ENCODE results near the gene ANK3.

Gene ANK3

GRCh38 chr10:60340973-60341372 is 48.7 kb downstream of the ANK3 start:
- no peak for DNase-seq

- no peak for DNase-seq
Measured at GRCh38 chr10:60339757-60340156, 49.9 kb downstream of the ANK3 start.

- DNase-seq = no peak
Measured at GRCh38 chr10:60338786-60339185, 50.9 kb downstream of the ANK3 start.

GRCh38 chr10:60338002-60338564 is 51.6 kb downstream of the ANK3 start:
- no peak for DNase-seq

GRCh38 chr10:60336901-60337630 is 52.6 kb downstream of the ANK3 start:
- DNase-seq = no peak

GRCh38 chr10:60335708-60336107 is 54.0 kb downstream of the ANK3 start:
- no peak for DNase-seq

GRCh38 chr10:60334991-60335390 is 54.7 kb downstream of the ANK3 start:
- DNase-seq = no peak

GRCh38 chr10:60332371-60332770 is 57.3 kb downstream of the ANK3 start:
- no peak for DNase-seq

GRCh38 chr10:60331886-60332285 is 57.8 kb downstream of the ANK3 start:
- no peak for DNase-seq

- no peak for DNase-seq
Measured at GRCh38 chr10:60323162-60323561, 66.5 kb downstream of the ANK3 start.

- DNase-seq = no peak
Measured at GRCh38 chr10:60320666-60321065, 69.0 kb downstream of the ANK3 start.

- DNase-seq = no peak
Measured at GRCh38 chr10:60316029-60316428, 73.6 kb downstream of the ANK3 start.

GRCh38 chr10:60315311-60315710 is 74.4 kb downstream of the ANK3 start:
- no peak for DNase-seq

- peak; percentile 40 for DNase-seq
Measured at GRCh38 chr10:60314069-60314940, 75.4 kb downstream of the ANK3 start.

GRCh38 chr10:60313589-60313952 is 76.1 kb downstream of the ANK3 start:
- no peak for DNase-seq

- DNase-seq = no peak
Measured at GRCh38 chr10:60312818-60313588, 76.7 kb downstream of the ANK3 start.

GRCh38 chr10:60311821-60312220 is 77.9 kb downstream of the ANK3 start:
- no peak for DNase-seq

GRCh38 chr10:60310740-60311139 is 78.9 kb downstream of the ANK3 start:
- DNase-seq = no peak

GRCh38 chr10:60309891-60310290 is 79.8 kb downstream of the ANK3 start:
- no peak for DNase-seq

- no peak for DNase-seq
Measured at GRCh38 chr10:60309371-60309770, 80.3 kb downstream of the ANK3 start.

- DNase-seq = no peak
Measured at GRCh38 chr10:60305380-60305892, 84.2 kb downstream of the ANK3 start.

- DNase-seq = no peak
Measured at GRCh38 chr10:60304829-60305379, 84.8 kb downstream of the ANK3 start.

GRCh38 chr10:60303778-60304177 is 85.9 kb downstream of the ANK3 start:
- no peak for DNase-seq
